GM18870 (cell line): Measurements from ENCODE around the gene WWTR1.

Experiments used
- ATAC-seq: cut with Tn5 transposase; IDR thresholded peaks from one replicate; pipeline ENCODE4 v1.9.1; 2021; ENCODE audit warnings: moderate library complexity; ENCODE audit not compliant: unreplicated experiment

WWTR1 gene

DNA sequence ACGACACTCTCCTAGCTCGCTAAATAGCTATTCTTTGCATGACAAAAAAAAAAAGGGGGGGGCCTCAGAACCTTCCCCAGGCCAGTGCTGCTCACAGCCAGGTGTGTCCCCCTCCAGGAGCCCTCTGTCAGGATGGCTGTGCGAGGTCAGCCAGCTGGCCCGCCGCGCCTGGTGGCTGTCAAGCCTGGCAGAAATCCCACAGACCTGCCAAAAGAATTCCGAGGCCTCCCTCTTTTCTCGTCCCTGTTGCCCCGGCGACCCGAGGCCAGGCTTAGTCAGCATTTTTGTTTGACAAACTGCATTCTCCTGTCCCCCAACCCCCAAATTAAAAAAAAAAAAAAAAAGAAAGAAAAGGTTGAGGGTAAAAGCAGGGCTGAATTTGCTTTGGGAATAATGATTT lies 121.4 kb downstream of the WWTR1 start:
- ATAC-seq = no peak

DNA sequence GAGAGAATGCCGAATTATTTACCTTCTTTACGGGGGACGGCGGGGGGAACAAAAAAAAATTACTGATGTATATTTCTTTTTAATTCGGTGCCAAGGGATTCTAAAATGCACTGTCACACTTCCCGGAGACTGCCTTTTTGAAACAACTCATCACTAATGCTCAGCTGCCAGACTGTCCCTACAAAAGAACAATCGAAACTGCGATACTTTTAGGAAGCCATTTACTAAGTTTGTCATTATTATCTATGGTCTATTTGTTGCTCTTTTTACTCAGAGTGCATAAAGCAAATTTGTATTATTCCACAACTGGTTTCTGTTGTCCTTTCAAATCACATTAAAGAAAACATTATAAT lies 122.5 kb downstream of the WWTR1 start:
- no peak for ATAC-seq

DNA sequence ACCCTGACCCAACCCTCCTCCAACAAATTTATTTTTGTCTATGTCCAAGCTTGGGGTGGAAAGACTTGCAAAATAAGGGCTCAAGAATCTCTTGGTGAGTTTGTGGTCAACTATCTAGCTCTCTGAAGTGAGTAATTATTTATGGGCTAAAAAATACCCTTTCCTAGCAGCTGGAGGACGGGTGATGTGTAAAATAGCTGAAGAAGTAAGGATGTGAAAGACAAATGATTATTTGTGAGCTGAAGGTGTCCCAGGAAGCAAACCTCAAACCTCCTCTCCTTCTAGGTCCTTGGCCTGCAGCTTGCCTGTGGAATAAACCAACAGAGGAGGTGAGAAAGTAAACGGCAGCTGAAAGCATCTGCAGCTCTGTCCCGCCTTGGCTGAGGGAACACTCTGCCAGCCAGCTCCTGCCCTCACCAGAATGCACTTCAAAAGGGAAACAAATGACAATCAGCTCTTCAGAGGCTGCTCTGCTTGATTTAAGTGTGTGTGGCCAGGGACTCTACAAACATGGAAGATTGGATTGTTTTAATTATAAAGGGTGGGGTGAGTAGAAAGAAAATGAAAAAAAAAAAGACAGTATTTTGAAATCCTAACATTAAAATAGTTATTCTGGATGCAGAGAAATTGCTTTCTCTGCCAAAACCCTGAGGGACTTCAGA lies 123.0 kb downstream of the WWTR1 start:
- ATAC-seq = no peak

- no peak for ATAC-seq
Observed at GRCh38 chr3:149534082-149534481, 123.7 kb downstream of the WWTR1 start.

DNA sequence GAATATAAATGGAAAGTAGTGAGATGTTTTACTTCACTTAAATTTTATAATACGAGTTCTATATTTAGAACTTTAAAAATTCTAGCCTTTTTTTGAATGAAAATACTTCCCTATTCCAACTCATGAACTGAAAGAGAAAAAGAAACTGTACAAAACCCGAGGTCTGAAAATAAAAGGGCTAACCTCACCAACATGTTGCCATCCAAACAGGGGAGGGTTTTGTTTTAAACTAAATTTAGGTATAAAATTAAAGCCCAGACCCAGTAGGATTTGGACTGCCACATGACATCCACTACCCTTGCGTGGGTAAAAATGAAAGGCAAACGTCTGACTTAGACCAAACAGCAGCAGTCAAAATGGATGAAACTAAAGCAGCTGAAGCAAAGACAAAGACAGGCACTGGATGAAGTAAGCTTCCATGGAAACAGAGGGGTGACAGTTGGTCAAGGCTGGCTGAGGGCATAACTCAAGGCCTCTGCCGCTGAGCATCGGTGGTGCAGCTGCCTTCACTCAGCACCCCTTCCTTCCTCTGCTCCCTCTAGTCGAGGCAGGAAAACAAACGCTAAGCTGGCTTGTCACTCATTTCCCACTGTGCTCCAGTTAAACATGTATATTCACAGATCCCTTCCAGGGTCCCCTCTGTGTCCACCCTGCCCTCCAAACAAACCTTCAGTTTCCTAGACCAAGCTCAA lies 125.2 kb downstream of the WWTR1 start:
- peak; percentile 44 for ATAC-seq

DNA sequence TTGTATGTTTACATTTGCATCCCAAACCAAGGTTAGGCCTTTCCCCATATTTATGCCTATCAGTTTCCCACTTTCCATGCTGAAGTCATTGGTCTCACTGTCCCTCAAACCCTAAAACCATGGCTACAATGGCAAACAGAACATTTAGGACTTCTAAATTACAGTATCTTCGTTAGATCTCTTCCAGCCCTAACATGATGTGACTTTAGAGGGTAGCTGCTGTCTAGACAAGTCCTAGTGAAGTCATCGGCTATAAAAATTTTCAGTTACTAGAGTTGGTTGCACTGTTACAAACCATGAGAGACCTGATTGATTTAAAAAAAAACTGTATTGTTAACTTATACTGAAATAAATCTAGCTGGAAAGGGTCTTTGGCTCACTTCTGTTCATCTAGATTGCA lies 128.7 kb downstream of the WWTR1 start:
- ATAC-seq = no peak

- no peak for ATAC-seq
Observed at GRCh38 chr3:149528340-149528650, 129.5 kb downstream of the WWTR1 start.

GRCh38 chr3:149527531-149528339 lies 130.1 kb downstream of the WWTR1 start:
- ATAC-seq = no peak

- no peak for ATAC-seq
Observed at GRCh38 chr3:149523512-149524299, 134.1 kb downstream of the WWTR1 start.

DNA sequence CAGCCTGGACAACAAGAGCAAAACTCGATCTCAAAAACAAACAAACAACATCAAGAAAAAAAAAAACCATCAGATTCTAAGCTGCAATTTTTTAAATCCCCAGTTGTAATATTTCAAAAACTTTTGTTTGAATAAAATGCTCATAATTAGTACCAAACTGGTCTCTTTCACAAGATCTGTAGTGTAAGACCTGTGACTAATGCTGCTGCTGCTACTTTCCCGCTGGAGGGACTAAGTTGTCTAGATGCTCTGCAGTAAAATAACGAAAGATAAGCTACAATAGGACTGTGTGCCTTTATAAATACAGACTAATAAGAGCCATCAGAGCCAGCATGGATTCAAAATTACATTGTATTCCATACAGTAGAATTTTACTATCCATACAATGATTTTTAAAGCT lies 137.9 kb downstream of the WWTR1 start:
- ATAC-seq = no peak

GRCh38 chr3:149516920-149517319 lies 140.9 kb downstream of the WWTR1 start:
- ATAC-seq = no peak

DNA sequence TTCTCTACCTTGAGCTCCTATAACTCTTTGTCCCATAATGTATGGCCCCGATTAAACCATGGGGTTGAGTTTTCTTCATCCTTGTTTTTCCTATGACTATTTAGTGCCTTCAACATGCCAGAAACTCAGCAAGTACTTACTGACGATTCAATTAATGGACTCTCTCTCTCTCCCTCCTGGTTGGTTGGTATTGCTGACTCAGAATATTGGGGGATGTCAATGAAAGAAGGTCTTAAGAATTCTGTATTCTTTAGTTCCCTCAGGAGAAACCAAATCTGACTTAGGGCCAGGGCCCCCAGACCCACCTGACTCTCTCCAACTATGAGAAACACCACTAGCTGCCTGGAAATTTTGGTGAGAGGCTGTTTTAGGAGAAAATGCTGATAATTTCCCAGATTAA lies 142.6 kb downstream of the WWTR1 start:
- no peak for ATAC-seq

- ATAC-seq = no peak
Observed at GRCh38 chr3:149514471-149514870, 143.4 kb downstream of the WWTR1 start.

DNA sequence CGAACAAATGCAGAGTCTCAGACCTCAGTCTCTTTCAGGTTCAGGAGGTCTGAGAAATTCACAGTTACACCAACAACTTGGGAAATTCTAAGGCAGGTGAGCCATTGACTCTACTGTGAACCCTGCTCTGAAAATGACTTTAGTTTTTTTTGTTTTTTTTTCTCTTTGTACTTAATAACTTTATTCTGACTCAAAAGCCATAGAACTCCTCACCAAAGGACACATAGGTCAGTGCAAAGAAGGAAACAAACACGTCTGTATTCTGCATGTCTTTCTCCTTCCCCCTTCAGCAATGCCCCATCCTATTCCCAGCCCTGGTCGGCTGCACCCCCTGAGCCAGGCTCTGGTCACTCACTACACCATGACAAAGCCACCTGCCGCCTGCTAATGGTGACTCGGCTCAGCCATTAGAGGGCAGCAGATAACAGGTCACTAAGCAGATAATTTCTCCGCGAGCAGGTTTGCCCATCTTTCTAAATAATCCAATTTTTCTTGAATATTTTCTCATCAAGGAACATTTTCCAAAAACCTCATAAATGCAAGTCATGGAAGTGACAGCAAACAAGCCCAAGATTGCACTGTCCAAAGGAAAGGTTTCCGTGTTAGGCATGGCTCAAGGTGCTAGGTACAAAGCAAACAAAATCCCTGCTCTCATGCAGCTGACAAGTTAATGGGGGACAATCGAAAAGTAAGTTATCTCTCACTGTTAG lies 145.6 kb downstream of the WWTR1 start:
- ATAC-seq = peak; percentile 78

DNA sequence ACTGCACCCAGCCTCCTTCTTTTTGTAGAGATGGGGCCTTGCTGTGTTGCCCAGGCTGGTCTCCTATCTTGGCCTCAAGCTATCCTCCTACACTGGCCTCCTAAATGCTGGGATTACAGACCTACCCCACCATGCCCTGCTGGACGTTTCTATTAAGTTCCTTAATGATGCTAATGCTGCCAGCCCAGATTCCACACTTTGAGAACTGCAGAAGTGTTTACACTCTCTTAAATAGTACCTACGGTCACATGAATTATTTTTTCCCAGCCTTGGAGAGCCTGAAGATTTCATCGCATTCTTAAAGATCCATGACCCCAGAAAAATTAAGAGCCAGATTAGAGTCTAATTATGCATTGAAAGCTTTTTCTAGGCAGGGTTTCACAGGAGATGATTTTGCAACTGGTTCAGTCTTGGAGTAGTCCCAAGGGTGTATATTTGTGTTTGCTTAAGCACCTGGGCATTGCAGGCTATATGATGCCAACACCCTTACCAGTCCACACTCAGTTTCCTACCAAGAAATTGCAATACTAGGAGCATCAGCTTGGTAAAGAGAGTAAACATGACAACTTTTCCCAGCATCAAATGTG lies 146.7 kb downstream of the WWTR1 start:
- no peak for ATAC-seq

DNA sequence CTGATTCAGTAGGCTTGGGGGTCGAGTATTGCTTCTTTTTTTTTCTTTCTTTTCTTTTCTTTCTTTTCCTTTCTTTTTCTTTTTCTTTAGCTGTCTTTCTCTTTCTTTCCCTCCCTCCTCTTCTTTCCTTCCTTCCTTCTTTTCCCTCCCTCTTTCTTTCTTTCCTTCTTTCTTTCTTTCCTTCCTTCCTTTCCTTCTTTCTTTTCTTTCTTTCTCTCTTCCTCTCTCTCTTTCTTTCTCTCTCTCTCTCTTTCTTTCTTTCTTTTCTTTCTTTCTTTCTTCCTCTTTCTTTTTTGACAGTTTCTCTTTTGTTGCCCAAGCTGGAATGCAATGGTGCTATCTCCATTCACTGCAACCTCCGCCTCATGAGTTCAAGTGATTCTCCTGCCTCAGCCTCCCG lies 147.3 kb downstream of the WWTR1 start:
- no peak for ATAC-seq

GRCh38 chr3:149509526-149509925 lies 148.3 kb downstream of the WWTR1 start:
- no peak for ATAC-seq

GRCh38 chr3:149507491-149508324 lies 150.1 kb downstream of the WWTR1 start:
- no peak for ATAC-seq

- no peak for ATAC-seq
Observed at GRCh38 chr3:149506965-149507364, 150.9 kb downstream of the WWTR1 start.

DNA sequence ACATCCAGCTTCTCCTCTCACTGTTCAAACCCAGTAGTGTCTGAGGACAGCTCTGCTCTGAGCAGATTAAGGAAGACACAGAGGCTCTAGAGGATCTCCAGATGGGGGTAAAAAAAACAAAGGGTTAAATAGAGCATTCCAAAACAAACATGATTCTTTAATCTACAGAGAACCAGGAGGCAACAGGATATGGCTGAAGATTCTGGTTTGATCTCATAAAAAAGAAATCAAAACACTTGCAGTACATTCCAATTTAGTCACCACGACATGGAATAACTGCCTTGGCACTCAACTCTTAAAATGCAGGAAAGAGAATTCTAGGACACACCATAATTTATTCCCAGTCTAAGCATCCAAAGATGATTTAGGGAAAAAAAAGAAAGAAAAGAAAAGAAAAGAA lies 151.3 kb downstream of the WWTR1 start:
- ATAC-seq = no peak
